ENCODE measurements around the gene KRT77. TPM values are rescaled to one million over a fixed set of nuclear protein-coding genes. Genes with fewer than 3 reads are reported as not detected.

Gene KRT77
- total RNA-seq, 1 donor from 2014 or later, result not detected

GRCh38 chr12:52710730-52711129 is 7.4 kb upstream of the KRT77 start:
- no peaks in the 10 kb centered on the region for H3K36me3 ChIP-seq (ENCODE audit: control insufficient read depth in 3 of 3, insufficient read depth in 3 of 3, low read length in 3 of 3)
- H3K27me3 ChIP-seq (ENCODE audit: control insufficient read depth in 3 of 3, insufficient read depth in 3 of 3, low read length in 3 of 3), result peaks cover 27 to 45% (median 35%) of the 10 kb centered on the region in 3 donors
- H3K4me3 ChIP-seq (ENCODE audit: low read length in 3 of 3), result no peak overlapping the region
- no peak overlapping the region for H3K27ac ChIP-seq (ENCODE audit: low read depth, low read length)
- no peak overlapping the region for H3K9ac ChIP-seq (ENCODE audit: low read depth in 1 of 3, low read length in 3 of 3)
- no peaks in the 10 kb centered on the region for H3K4me1 ChIP-seq (ENCODE audit: control insufficient read depth in 3 of 3, insufficient read depth in 3 of 3, low read length in 3 of 3)
- H3K9me3 ChIP-seq (ENCODE audit: control insufficient read depth in 3 of 3, low read length in 3 of 3), result no peaks in the 10 kb centered on the region

GRCh38 chr12:52708010-52708409 is 4.7 kb upstream of the KRT77 start:
- H3K27me3 ChIP-seq (ENCODE audit: control insufficient read depth in 3 of 3, insufficient read depth in 3 of 3, low read length in 3 of 3), result peaks cover 5 to 22% (median 11%) of the 10 kb centered on the region in 3 donors
- no peak overlapping the region for H3K27ac ChIP-seq (ENCODE audit: low read depth, low read length)
- H3K9me3 ChIP-seq (ENCODE audit: control insufficient read depth in 3 of 3, low read length in 3 of 3), result no peaks in the 10 kb centered on the region
- no peak overlapping the region for H3K9ac ChIP-seq (ENCODE audit: low read depth in 1 of 3, low read length in 3 of 3)
- H3K4me3 ChIP-seq (ENCODE audit: low read length in 3 of 3), result no peak overlapping the region
- H3K36me3 ChIP-seq (ENCODE audit: control insufficient read depth in 3 of 3, insufficient read depth in 3 of 3, low read length in 3 of 3), result no peaks in the 10 kb centered on the region
- no peaks in the 10 kb centered on the region for H3K4me1 ChIP-seq (ENCODE audit: control insufficient read depth in 3 of 3, insufficient read depth in 3 of 3, low read length in 3 of 3)

- H3K9ac ChIP-seq (ENCODE audit: low read depth in 1 of 3, low read length in 3 of 3), result no peak overlapping the region
- H3K9me3 ChIP-seq (ENCODE audit: control insufficient read depth in 3 of 3, low read length in 3 of 3), result no peaks in the 10 kb centered on the region
- no peak overlapping the region for H3K27ac ChIP-seq (ENCODE audit: low read depth, low read length)
- H3K27me3 ChIP-seq (ENCODE audit: control insufficient read depth in 3 of 3, insufficient read depth in 3 of 3, low read length in 3 of 3), result peaks cover 8 to 30% (median 14%) of the 10 kb centered on the region in 3 donors
- H3K4me3 ChIP-seq (ENCODE audit: low read length in 3 of 3), result no peak overlapping the region
- H3K4me1 ChIP-seq (ENCODE audit: control insufficient read depth in 3 of 3, insufficient read depth in 3 of 3, low read length in 3 of 3), result peaks cover 0 to 7% (median 6%) of the 10 kb centered on the region in 3 donors
- H3K36me3 ChIP-seq (ENCODE audit: control insufficient read depth in 3 of 3, insufficient read depth in 3 of 3, low read length in 3 of 3), result no peaks in the 10 kb centered on the region
Measured at GRCh38 chr12:52704464-52704863, 1.1 kb upstream of the KRT77 start.

DNA sequence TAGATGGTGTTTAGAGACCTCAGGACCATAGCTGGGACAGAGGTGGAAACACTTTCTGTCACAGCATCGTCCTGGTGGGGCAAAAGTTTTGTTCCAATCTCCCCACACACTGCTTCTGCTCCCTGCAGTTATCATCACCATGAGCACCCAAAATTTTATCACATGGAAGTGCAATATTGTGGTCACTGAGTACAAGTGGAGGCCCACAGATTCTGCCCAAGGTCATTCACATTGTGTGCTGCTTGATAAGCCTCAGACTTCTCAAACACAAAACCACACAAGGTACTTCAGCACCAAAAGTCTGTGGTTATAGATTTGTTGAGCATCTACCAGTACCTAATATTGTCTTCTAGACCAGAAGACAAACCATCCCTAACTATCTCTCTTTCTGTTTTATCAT is 554 bp upstream of the KRT77 start:
- Histone ChIP-seq H3K27ac (ENCODE audit: low read depth, low read length) (no peak overlapping the region), H3K9ac (ENCODE audit: low read depth in 1 of 3, low read length in 3 of 3) (no peak overlapping the region), H3K4me3 (ENCODE audit: low read length in 3 of 3) (no peak overlapping the region), H3K4me1 (ENCODE audit: control insufficient read depth in 3 of 3, insufficient read depth in 3 of 3, low read length in 3 of 3) (peaks cover 0 to 9% (median 6%) of the 10 kb centered on the region in 3 donors), H3K36me3 (ENCODE audit: control insufficient read depth in 3 of 3, insufficient read depth in 3 of 3, low read length in 3 of 3) (no peaks in the 10 kb centered on the region), H3K9me3 (ENCODE audit: control insufficient read depth in 3 of 3, low read length in 3 of 3) (no peaks in the 10 kb centered on the region), H3K27me3 (ENCODE audit: control insufficient read depth in 3 of 3, insufficient read depth in 3 of 3, low read length in 3 of 3) (peaks cover 8 to 26% (median 14%) of the 10 kb centered on the region in 3 donors)

- Histone ChIP-seq H3K9me3 (ENCODE audit: control insufficient read depth in 3 of 3, low read length in 3 of 3) (no peaks in the 10 kb centered on the region), H3K27ac (ENCODE audit: low read depth, low read length) (no peak overlapping the region), H3K4me1 (ENCODE audit: control insufficient read depth in 3 of 3, insufficient read depth in 3 of 3, low read length in 3 of 3) (peaks cover 0 to 9% (median 6%) of the 10 kb centered on the region in 3 donors), H3K36me3 (ENCODE audit: control insufficient read depth in 3 of 3, insufficient read depth in 3 of 3, low read length in 3 of 3) (no peaks in the 10 kb centered on the region), H3K27me3 (ENCODE audit: control insufficient read depth in 3 of 3, insufficient read depth in 3 of 3, low read length in 3 of 3) (peaks cover 14 to 34% (median 20%) of the 10 kb centered on the region in 3 donors), H3K9ac (ENCODE audit: low read depth in 1 of 3, low read length in 3 of 3) (no peak overlapping the region), H3K4me3 (ENCODE audit: low read length in 3 of 3) (no peak overlapping the region)
Measured at GRCh38 chr12:52702338-52702737, 986 bp downstream of the KRT77 start.

- H3K4me1 ChIP-seq (ENCODE audit: control insufficient read depth in 3 of 3, insufficient read depth in 3 of 3, low read length in 3 of 3), result peaks cover 0 to 9% (median 6%) of the 10 kb centered on the region in 3 donors
- no peaks in the 10 kb centered on the region for H3K9me3 ChIP-seq (ENCODE audit: control insufficient read depth in 3 of 3, low read length in 3 of 3)
- no peak overlapping the region for H3K9ac ChIP-seq (ENCODE audit: low read depth in 1 of 3, low read length in 3 of 3)
- no peaks in the 10 kb centered on the region for H3K36me3 ChIP-seq (ENCODE audit: control insufficient read depth in 3 of 3, insufficient read depth in 3 of 3, low read length in 3 of 3)
- no peak overlapping the region for H3K4me3 ChIP-seq (ENCODE audit: low read length in 3 of 3)
- H3K27me3 ChIP-seq (ENCODE audit: control insufficient read depth in 3 of 3, insufficient read depth in 3 of 3, low read length in 3 of 3), result peaks cover 17 to 35% (median 22%) of the 10 kb centered on the region in 3 donors
- H3K27ac ChIP-seq (ENCODE audit: low read depth, low read length), result no peak overlapping the region
Measured at GRCh38 chr12:52701281-52701680, 2.0 kb downstream of the KRT77 start.

DNA sequence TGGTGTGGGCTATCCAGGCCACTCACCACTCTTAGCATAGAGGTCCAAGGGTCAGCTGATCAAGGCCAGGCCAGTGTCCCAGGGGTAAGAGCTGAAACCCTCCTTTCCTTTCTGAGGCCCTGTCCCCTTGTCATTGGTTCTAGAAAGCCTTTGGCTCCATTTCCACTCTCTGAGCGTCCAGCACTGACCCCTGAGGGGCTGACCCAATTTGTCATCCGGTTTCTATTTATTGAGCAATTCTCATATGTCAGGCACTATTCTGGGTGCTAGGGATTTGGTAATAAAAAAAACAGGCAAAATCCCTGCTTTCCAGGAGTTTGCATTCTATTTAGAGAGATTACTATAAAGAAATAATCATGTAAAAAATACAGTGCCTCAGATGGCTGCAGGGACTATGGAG is 3.4 kb downstream of the KRT77 start:
- Histone ChIP-seq H3K9ac (ENCODE audit: low read depth in 1 of 3, low read length in 3 of 3) (no peak overlapping the region), H3K27ac (ENCODE audit: low read depth, low read length) (no peak overlapping the region), H3K9me3 (ENCODE audit: control insufficient read depth in 3 of 3, low read length in 3 of 3) (no peaks in the 10 kb centered on the region), H3K27me3 (ENCODE audit: control insufficient read depth in 3 of 3, insufficient read depth in 3 of 3, low read length in 3 of 3) (peaks cover 17 to 45% (median 21%) of the 10 kb centered on the region in 3 donors), H3K4me3 (ENCODE audit: low read length in 3 of 3) (no peak overlapping the region), H3K4me1 (ENCODE audit: control insufficient read depth in 3 of 3, insufficient read depth in 3 of 3, low read length in 3 of 3) (peaks cover 0 to 9% (median 6%) of the 10 kb centered on the region in 3 donors), H3K36me3 (ENCODE audit: control insufficient read depth in 3 of 3, insufficient read depth in 3 of 3, low read length in 3 of 3) (no peaks in the 10 kb centered on the region)

DNA sequence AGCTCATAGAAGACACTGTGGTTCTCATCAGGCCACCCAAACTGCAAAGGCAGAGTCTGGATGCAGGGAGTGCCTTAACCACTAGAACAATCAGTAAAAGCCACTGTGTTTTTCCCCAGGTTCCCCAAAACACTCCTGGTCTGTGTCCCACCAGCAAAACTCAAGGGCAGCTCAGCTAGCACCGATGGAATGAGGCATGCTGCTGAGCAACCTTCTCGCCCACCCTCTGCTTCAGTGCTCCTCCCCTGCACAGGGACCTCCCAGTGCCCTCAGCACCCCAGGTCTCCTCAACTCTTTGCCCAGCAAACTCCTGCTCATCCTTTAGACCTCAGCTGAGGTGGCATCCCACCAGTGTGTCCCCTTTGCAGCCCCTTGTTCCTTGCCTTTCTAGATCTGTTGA is 4.0 kb downstream of the KRT77 start:
- H3K36me3 ChIP-seq (ENCODE audit: control insufficient read depth in 3 of 3, insufficient read depth in 3 of 3, low read length in 3 of 3), result no peaks in the 10 kb centered on the region
- no peak overlapping the region for H3K9ac ChIP-seq (ENCODE audit: low read depth in 1 of 3, low read length in 3 of 3)
- no peak overlapping the region for H3K27ac ChIP-seq (ENCODE audit: low read depth, low read length)
- peaks cover 17 to 50% (median 21%) of the 10 kb centered on the region in 3 donors for H3K27me3 ChIP-seq (ENCODE audit: control insufficient read depth in 3 of 3, insufficient read depth in 3 of 3, low read length in 3 of 3)
- H3K9me3 ChIP-seq (ENCODE audit: control insufficient read depth in 3 of 3, low read length in 3 of 3), result no peaks in the 10 kb centered on the region
- H3K4me1 ChIP-seq (ENCODE audit: control insufficient read depth in 3 of 3, insufficient read depth in 3 of 3, low read length in 3 of 3), result peaks cover 0 to 9% (median 6%) of the 10 kb centered on the region in 3 donors
- H3K4me3 ChIP-seq (ENCODE audit: low read length in 3 of 3), result no peak overlapping the region

GRCh38 chr12:52698651-52699340 is 4.5 kb downstream of the KRT77 start:
- H3K4me3 ChIP-seq (ENCODE audit: low read length in 3 of 3), result no peak overlapping the region
- no peaks in the 10 kb centered on the region for H3K9me3 ChIP-seq (ENCODE audit: control insufficient read depth in 3 of 3, low read length in 3 of 3)
- no peaks in the 10 kb centered on the region for H3K36me3 ChIP-seq (ENCODE audit: control insufficient read depth in 3 of 3, insufficient read depth in 3 of 3, low read length in 3 of 3)
- H3K4me1 ChIP-seq (ENCODE audit: control insufficient read depth in 3 of 3, insufficient read depth in 3 of 3, low read length in 3 of 3), result peaks cover 0 to 9% (median 6%) of the 10 kb centered on the region in 3 donors
- no peak overlapping the region for H3K27ac ChIP-seq (ENCODE audit: low read depth, low read length)
- H3K9ac ChIP-seq (ENCODE audit: low read depth in 1 of 3, low read length in 3 of 3), result no peak overlapping the region
- H3K27me3 ChIP-seq (ENCODE audit: control insufficient read depth in 3 of 3, insufficient read depth in 3 of 3, low read length in 3 of 3), result peaks cover 17 to 50% (median 21%) of the 10 kb centered on the region in 3 donors

- H3K4me3 ChIP-seq (ENCODE audit: low read length in 3 of 3), result no peak overlapping the region
- no peaks in the 10 kb centered on the region for H3K36me3 ChIP-seq (ENCODE audit: control insufficient read depth in 3 of 3, insufficient read depth in 3 of 3, low read length in 3 of 3)
- H3K27ac ChIP-seq (ENCODE audit: low read depth, low read length), result no peak overlapping the region
- no peak overlapping the region for H3K9ac ChIP-seq (ENCODE audit: low read depth in 1 of 3, low read length in 3 of 3)
- H3K9me3 ChIP-seq (ENCODE audit: control insufficient read depth in 3 of 3, low read length in 3 of 3), result no peaks in the 10 kb centered on the region
- H3K27me3 ChIP-seq (ENCODE audit: control insufficient read depth in 3 of 3, insufficient read depth in 3 of 3, low read length in 3 of 3), result peaks cover 27 to 53% (median 34%) of the 10 kb centered on the region in 3 donors
- H3K4me1 ChIP-seq (ENCODE audit: control insufficient read depth in 3 of 3, insufficient read depth in 3 of 3, low read length in 3 of 3), result peaks cover 0 to 9% (median 6%) of the 10 kb centered on the region in 3 donors
Measured at GRCh38 chr12:52697058-52697582, 6.2 kb downstream of the KRT77 start.
